GM19324 (cell line): ENCODE results near the gene PAPSS2.
"Not testable (repeated sequence)": the region's sequence is repeated elsewhere in the genome, so short reads cannot be mapped to it uniquely, and the experiment has no call there.

ENCODE experiments used
- ATAC-seq: cut with Tn5 transposase; IDR thresholded peaks from one replicate; pipeline ENCODE4 v1.9.1; 2021; ENCODE audit warnings: mild to moderate bottlenecking, moderate library complexity; ENCODE audit not compliant: unreplicated experiment, low FRiP score

Gene PAPSS2

GRCh38 chr10:87739703-87740102, 80.0 kb downstream of the PAPSS2 start:
- ATAC-seq: no peak

- ATAC-seq: no peak
Observed at GRCh38 chr10:87740254-87740655, 80.6 kb downstream of the PAPSS2 start.

- ATAC-seq: not testable (repeated sequence)
Observed at GRCh38 chr10:87742992-87743610, 83.4 kb downstream of the PAPSS2 start.

GRCh38 chr10:87744606-87745005, 84.9 kb downstream of the PAPSS2 start:
- ATAC-seq: no peak

GRCh38 chr10:87746911-87747310, 87.2 kb downstream of the PAPSS2 start:
- ATAC-seq: no peak

- not testable (repeated sequence) for ATAC-seq
Observed at GRCh38 chr10:87748244-87748643, 88.6 kb downstream of the PAPSS2 start.

- ATAC-seq: no peak
Observed at GRCh38 chr10:87750001-87750671, 90.5 kb downstream of the PAPSS2 start.

- ATAC-seq: peak; percentile 55
Observed at GRCh38 chr10:87750817-87751216, 91.1 kb downstream of the PAPSS2 start.

- ATAC-seq: no peak
Observed at GRCh38 chr10:87751274-87751673, 91.6 kb downstream of the PAPSS2 start.

GRCh38 chr10:87752566-87752965, 92.9 kb downstream of the PAPSS2 start:
- ATAC-seq: no peak

GRCh38 chr10:87753995-87754866, 94.6 kb downstream of the PAPSS2 start:
- no peak for ATAC-seq

- ATAC-seq: no peak
Observed at GRCh38 chr10:87757685-87758084, 98.0 kb downstream of the PAPSS2 start.

- ATAC-seq: no peak
Observed at GRCh38 chr10:87759551-87759950, 99.9 kb downstream of the PAPSS2 start.

- no peak for ATAC-seq
Observed at GRCh38 chr10:87760195-87760905, 100.7 kb downstream of the PAPSS2 start.

GRCh38 chr10:87761153-87761552, 101.5 kb downstream of the PAPSS2 start:
- no peak for ATAC-seq

- no peak for ATAC-seq
Observed at GRCh38 chr10:87761892-87762291, 102.2 kb downstream of the PAPSS2 start.

GRCh38 chr10:87763086-87763861, 103.6 kb downstream of the PAPSS2 start:
- no peak for ATAC-seq

- no peak for ATAC-seq
Observed at GRCh38 chr10:87764072-87764934, 104.6 kb downstream of the PAPSS2 start.
